Heart left ventricle (tissue), 13 donors: Measurements from ENCODE around the gene EPG5.

Source experiments
- CTCF ChIP-seq, 12 donors: fragments of 200-600 bp; sonication (generic) in 4 of 12; IDR thresholded peaks; one replicate each; pipeline versions ENCODE4 v1.5.0 to v1.8.0; 2018 to 2022; ENCODE audit warnings: antibody characterized with exemption in 12 of 12, mild to moderate bottlenecking in 5 of 12
- POLR2A ChIP-seq, 2 donors: fragments of 450-650 bp; IDR thresholded peaks; one replicate each; pipeline ENCODE4 v1.6.1; 2017; ENCODE audit warnings: antibody characterized with exemption in 2 of 2, mild to moderate bottlenecking in 2 of 2, moderate library complexity in 2 of 2
- donor health status: ischemic (EF 13 %, LVEDD 7.1; RV severe dilation, severe dysfunction).
- donor health status: DM: no; HTN: yes; CAD: no.
- donor health status: DM: no; HTN: no; CAD: no.
- donor health status: ischemic (EF 25% LVEDD 6.9; RV normal size, moderate dysfunction).
- donor health status: ischemic (EF 25% LVEDD 5.7; RV mildly dilated, moderate dysfunction).
- donor health status: ischemic (EF 35%, LVEDD 5.7; RV mildly dilated, moderate dysfunction).
- donor health status: nonischemic (EF 11% LVEDD 7.7; RV severe dilation, severe dysfunction).
- donor health status: DM: yes; HTN: yes; CAD: no.
- donor health status: PGD.
- donor health status: ischemic (EF 29% LVEDD 5.4; RV normal size, mild dysfunction).
- donor health status: nonischemic (EF 23%, LVEDD 6.1; RV moderate dilation, normal function).

DNA sequence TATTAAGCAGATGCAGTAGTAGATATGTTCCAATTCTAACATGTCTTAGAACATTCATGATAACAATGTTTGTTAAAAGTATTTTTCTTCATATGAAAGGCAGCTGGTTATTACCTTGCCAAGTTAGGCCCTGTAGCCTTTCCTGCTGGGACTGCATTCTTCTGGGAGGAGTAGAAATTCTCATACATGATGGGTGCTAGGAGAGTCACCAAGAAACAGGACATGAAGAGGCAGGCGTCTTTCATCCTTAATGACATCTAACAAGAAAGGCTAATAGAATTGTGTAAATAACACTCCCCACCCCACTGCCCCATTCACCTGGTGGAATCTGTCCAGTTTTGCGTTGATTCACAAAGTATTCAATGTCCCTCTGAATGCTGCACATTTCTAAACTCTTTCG is 24.7 kb upstream of the EPG5 start:
- TF ChIP-seq CTCF (IDR thresholded peaks at IDR 0.05) (no peak), POLR2A (IDR thresholded peaks at IDR 0.05) (no peak)
